ENCODE results near the gene BBS4.

Gene BBS4

DNA sequence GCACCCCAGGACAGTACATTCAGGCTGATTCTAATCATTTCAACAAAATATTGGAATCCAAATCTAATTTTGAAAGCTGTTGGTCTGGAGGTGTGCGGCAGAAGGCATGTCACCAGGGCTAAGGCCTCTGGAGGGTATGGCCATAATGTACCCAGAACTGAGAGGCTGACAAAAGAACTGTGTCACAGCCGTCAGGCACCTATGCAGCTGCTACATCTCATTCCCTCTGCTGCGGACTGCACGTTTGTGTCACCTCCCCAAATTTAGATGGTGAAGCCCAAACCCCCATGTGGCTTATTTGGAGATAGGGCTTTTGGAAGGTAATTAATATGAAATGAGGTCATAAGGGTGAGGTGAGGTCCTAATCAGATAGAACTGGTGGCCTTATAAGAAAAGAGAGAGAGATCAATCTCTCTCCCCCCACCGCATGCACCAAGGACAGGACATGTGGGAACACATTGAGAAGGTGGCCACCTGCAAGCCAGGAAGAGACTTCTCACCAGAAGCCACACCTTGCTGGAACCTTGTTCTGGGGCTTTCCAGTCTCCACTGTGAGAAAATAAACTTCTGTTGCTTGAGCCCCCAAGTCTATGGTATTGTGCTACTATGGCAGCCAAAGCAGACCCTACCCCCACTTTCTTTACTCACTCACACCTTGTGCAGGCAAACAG lies 74.7 kb downstream of the BBS4 start:
- TF ChIP-seq REST (IDR thresholded peaks at IDR 0.05; ENCODE audit: insufficient read depth in 1 of 2, low read depth in 2 of 2, low read length in 2 of 2) = no peak
- no peak for TF ChIP-seq FOXP2 (optimal IDR thresholded peaks at IDR 0.05; ENCODE audit: borderline replicate concordance, extremely low read depth, extremely low read length, insufficient read depth)
- no peak for TF ChIP-seq TAF1 (IDR thresholded peaks at IDR 0.05; ENCODE audit: borderline replicate concordance, insufficient read depth, low read length)
- TF ChIP-seq SIN3A (IDR thresholded peaks at IDR 0.05; ENCODE audit: borderline replicate concordance, insufficient read depth, low read length) = no peak
- TF ChIP-seq POLR2AphosphoS5 (IDR thresholded peaks at IDR 0.05; ENCODE audit: low read depth, low read length) = no peak

DNA sequence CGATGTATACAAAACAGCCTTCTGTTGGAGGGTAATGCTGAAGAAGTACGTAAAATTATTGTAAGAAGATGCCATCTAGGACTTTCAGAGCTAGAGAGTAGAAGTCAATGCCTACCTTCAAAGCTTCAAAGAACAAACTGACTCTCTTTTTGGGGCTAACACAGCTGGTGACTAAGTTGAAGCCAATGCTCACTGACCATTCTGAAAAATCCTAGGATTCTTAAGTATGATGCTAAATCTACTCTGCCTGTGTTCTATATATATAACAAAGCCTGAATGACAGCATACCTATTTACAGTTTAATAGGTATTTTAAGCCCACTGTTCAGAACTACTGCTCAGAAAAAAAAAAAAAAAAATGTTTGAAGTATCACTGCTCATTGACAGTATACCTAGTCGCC lies 78.6 kb downstream of the BBS4 start:
- TF ChIP-seq SIN3A (IDR thresholded peaks at IDR 0.05; ENCODE audit: borderline replicate concordance, insufficient read depth, low read length) = no peak
- TF ChIP-seq FOXP2 (optimal IDR thresholded peaks at IDR 0.05; ENCODE audit: borderline replicate concordance, extremely low read depth, extremely low read length, insufficient read depth) = no peak
- TF ChIP-seq POLR2AphosphoS5 (IDR thresholded peaks at IDR 0.05; ENCODE audit: low read depth, low read length) = no peak
- no peak for TF ChIP-seq REST (IDR thresholded peaks at IDR 0.05; ENCODE audit: insufficient read depth in 1 of 2, low read depth in 2 of 2, low read length in 2 of 2)
- no peak for TF ChIP-seq TAF1 (IDR thresholded peaks at IDR 0.05; ENCODE audit: borderline replicate concordance, insufficient read depth, low read length)

DNA sequence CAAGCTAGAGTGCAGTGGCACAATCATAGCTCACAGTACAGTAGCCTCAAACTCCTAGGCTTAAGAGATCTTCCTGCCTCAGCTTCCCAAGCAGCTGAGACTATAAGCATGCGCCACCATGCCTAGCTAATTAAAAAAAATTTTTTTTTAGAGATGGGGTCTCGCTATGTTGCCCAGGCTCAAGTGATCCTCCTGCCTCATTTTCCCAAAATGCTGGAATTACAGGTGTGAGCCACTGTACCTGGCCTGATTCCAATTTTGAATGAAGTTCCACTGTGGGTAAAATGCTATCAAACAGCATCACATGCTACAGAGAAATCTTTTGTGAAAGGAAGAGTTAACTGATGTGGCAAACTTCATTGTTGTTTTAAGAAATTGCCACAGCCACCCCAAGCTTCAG lies 80.0 kb downstream of the BBS4 start:
- no peak for TF ChIP-seq FOXP2 (optimal IDR thresholded peaks at IDR 0.05; ENCODE audit: borderline replicate concordance, extremely low read depth, extremely low read length, insufficient read depth)
- no peak for TF ChIP-seq REST (IDR thresholded peaks at IDR 0.05; ENCODE audit: insufficient read depth in 1 of 2, low read depth in 2 of 2, low read length in 2 of 2)
- no peak for TF ChIP-seq SIN3A (IDR thresholded peaks at IDR 0.05; ENCODE audit: borderline replicate concordance, insufficient read depth, low read length)
- no peak for TF ChIP-seq TAF1 (IDR thresholded peaks at IDR 0.05; ENCODE audit: borderline replicate concordance, insufficient read depth, low read length)
- no peak for TF ChIP-seq POLR2AphosphoS5 (IDR thresholded peaks at IDR 0.05; ENCODE audit: low read depth, low read length)

- TF ChIP-seq REST (IDR thresholded peaks at IDR 0.05; ENCODE audit: insufficient read depth in 1 of 2, low read depth in 2 of 2, low read length in 2 of 2) (no peak), FOXP2 (optimal IDR thresholded peaks at IDR 0.05; ENCODE audit: borderline replicate concordance, extremely low read depth, extremely low read length, insufficient read depth) (no peak)
Measured at GRCh38 chr15:72766780-72767179, 80.8 kb downstream of the BBS4 start.
